CD14-positive monocyte (primary cell): ENCODE measurements around the gene FOXK2. TPM values are rescaled to one million over a fixed set of nuclear protein-coding genes. Genes with fewer than 3 reads are reported as not detected.

Source experiments
- DNase-seq, 3 donors: peaks; one replicate each; pipeline ENCODE4 v3.0.0-alpha.2; 2011 to 2022
- H2AFZ ChIP-seq: 2 replicates; pipeline ENCODE4 v1.6.0; 2012; ENCODE audit warnings: mild to moderate bottlenecking, low read depth, low read length, inconsistent platforms; ENCODE audit not compliant: insufficient read depth, poor library complexity, severe bottlenecking
- H3K27ac ChIP-seq, 2 donors: 1 replicate in 1 of 2; 2 replicates in 1 of 2; pipeline ENCODE4 v1.5.1; 2012 to 2013; ENCODE audit warnings: low read length in 2 of 2, control low read depth in 1 of 2, inconsistent platforms in 1 of 2, low read depth in 1 of 2, mild to moderate bottlenecking in 1 of 2
- H3K27me3 ChIP-seq, 2 donors: one replicate each; pipeline versions ENCODE4 v1.6.0 to v1.6.1; 2011 to 2013; ENCODE audit warnings: low read length in 2 of 2; ENCODE audit not compliant: control insufficient read depth in 2 of 2, insufficient read depth in 2 of 2
- H3K36me3 ChIP-seq, 2 donors: replicated peaks in 1 of 2; 1 replicate in 1 of 2; 2 replicates in 1 of 2; pipeline versions ENCODE4 v1.5.1 to v1.6.1; 2012 to 2013; ENCODE audit warnings: low read length in 2 of 2, control low read depth in 1 of 2, inconsistent platforms in 1 of 2, mild to moderate bottlenecking in 1 of 2; ENCODE audit not compliant: insufficient read depth in 2 of 2, control insufficient read depth in 1 of 2
- H3K4me1 ChIP-seq, 2 donors: 1 replicate in 1 of 2; 2 replicates in 1 of 2; pipeline versions ENCODE4 v1.5.1 to v1.6.1; 2012 to 2013; ENCODE audit warnings: low read length in 2 of 2, control low read depth in 1 of 2, inconsistent platforms in 1 of 2, mild to moderate bottlenecking in 1 of 2, moderate library complexity in 1 of 2; ENCODE audit not compliant: insufficient read depth in 2 of 2, control insufficient read depth in 1 of 2
- H3K4me2 ChIP-seq: replicated peaks from 2 replicates; pipeline ENCODE3; 2012; ENCODE audit warnings: low read length, moderate library complexity, mild to moderate bottlenecking; ENCODE audit not compliant: poor library complexity, severe bottlenecking; ENCODE audit errors: extremely low read depth
- H3K4me3 ChIP-seq, 3 experiments: fragments of 200-600 bp in 1 of 3; sonication (generic) in 1 of 3; replicated peaks in 1 of 3; 1 replicate in 2 of 3; 2 replicates in 1 of 3; pipeline ENCODE4 v1.5.1; 2011 to 2013; ENCODE audit warnings: low read length in 3 of 3, mild to moderate bottlenecking in 3 of 3, control low read depth in 2 of 3, low read depth in 2 of 3, inconsistent platforms in 1 of 3, moderate library complexity in 1 of 3
- H3K79me2 ChIP-seq: 2 replicates; pipeline ENCODE4 v1.6.0; 2012; ENCODE audit warnings: mild to moderate bottlenecking, control low read depth, inconsistent platforms, low read length, moderate library complexity; ENCODE audit not compliant: insufficient read depth
- H3K9ac ChIP-seq: 2 replicates; pipeline ENCODE4 v1.6.0; 2017; ENCODE audit warnings: low read length, mild to moderate bottlenecking; ENCODE audit not compliant: insufficient read depth, poor library complexity, severe bottlenecking
- H3K9me3 ChIP-seq, 2 donors: replicated peaks in 1 of 2; 1 replicate in 1 of 2; 2 replicates in 1 of 2; pipeline versions ENCODE4 v1.5.1 to v1.6.1; 2012 to 2013; ENCODE audit warnings: low read length in 2 of 2, control low read depth in 1 of 2; ENCODE audit not compliant: control insufficient read depth in 1 of 2, insufficient read depth in 1 of 2
- H4K20me1 ChIP-seq: 2 replicates; pipeline ENCODE4 v1.6.0; 2012; ENCODE audit warnings: mild to moderate bottlenecking, low read length, control low read depth, moderate library complexity; ENCODE audit not compliant: insufficient read depth
- H3K27ac Mint-ChIP-seq, 7 donors: one replicate each; pipeline ENCODE4 v1.8.0; 2020; ENCODE audit warnings: mild to moderate bottlenecking in 7 of 7, mixed read lengths in 7 of 7, moderate library complexity in 6 of 7, inconsistent platforms in 2 of 7
- H3K27me3 Mint-ChIP-seq, 3 donors: one replicate each; pipeline ENCODE4 v1.8.0; 2021 to 2022; ENCODE audit warnings: low read depth in 3 of 3, mild to moderate bottlenecking in 3 of 3, mixed read lengths in 3 of 3, moderate library complexity in 3 of 3, inconsistent platforms in 1 of 3
- H3K36me3 Mint-ChIP-seq, 2 donors: one replicate each; pipeline ENCODE4 v1.8.0; 2020; ENCODE audit warnings: mixed read lengths in 2 of 2, inconsistent platforms in 1 of 2, mild to moderate bottlenecking in 1 of 2
- H3K4me1 Mint-ChIP-seq: one replicate; pipeline ENCODE4 v1.8.0; 2020; ENCODE audit warnings: mild to moderate bottlenecking, mixed read lengths
- H3K4me3 Mint-ChIP-seq, 2 donors: one replicate each; pipeline ENCODE4 v1.8.0; 2020; ENCODE audit warnings: mild to moderate bottlenecking in 2 of 2, mixed read lengths in 2 of 2, moderate library complexity in 1 of 2
- H3K9me3 Mint-ChIP-seq, 7 donors: one replicate each; pipeline ENCODE4 v1.8.0; 2020 to 2022; ENCODE audit warnings: mixed read lengths in 7 of 7, mild to moderate bottlenecking in 6 of 7, moderate library complexity in 6 of 7, inconsistent platforms in 2 of 7
- WGBS: methylation state at CpG from one replicate; pipeline ENCODE4 v1.1.5; 2013; ENCODE audit warnings: missing lambda C conversion rate; ENCODE audit not compliant: insufficient coverage; 5-methylcytosine and 5-hydroxymethylcytosine counted together
- intact Hi-C, 2 donors: fragments of 100-400 bp; cut with micrococcal nuclease; formaldehyde crosslinking; loops; one replicate each; pipeline versions ENCODE4 v1.15.0 to v1.15.1; 2023
- polyA plus RNA-seq, 3 donors: library from polyadenylated mRNA; depleted of rRNA in 1 of 3; unstranded in 2 of 3; stranded (reverse) in 1 of 3; fragments of 300-500 nt in 2 of 3; fragments of >200 nt in 1 of 3; fragmentation: Illumina TruSeq in 2 of 3; gene quantifications; 1 replicate in 2 of 3; 2 replicates in 1 of 3; pipeline ENCODE4 v1.2.3, GENCODE V29; 2012 to 2021
- TF ChIP-seq, protein P1 (sequence below): fragments of 200-600 bp; IDR thresholded peaks from one replicate; pipeline ENCODE4 v1.8.0; 2022; ENCODE audit warnings: antibody characterized with exemption, mild to moderate bottlenecking

FOXK2 gene
- polyA plus RNA-seq, 3 donors: 3.5 to 18.4 (median 4.7) TPM

DNA sequence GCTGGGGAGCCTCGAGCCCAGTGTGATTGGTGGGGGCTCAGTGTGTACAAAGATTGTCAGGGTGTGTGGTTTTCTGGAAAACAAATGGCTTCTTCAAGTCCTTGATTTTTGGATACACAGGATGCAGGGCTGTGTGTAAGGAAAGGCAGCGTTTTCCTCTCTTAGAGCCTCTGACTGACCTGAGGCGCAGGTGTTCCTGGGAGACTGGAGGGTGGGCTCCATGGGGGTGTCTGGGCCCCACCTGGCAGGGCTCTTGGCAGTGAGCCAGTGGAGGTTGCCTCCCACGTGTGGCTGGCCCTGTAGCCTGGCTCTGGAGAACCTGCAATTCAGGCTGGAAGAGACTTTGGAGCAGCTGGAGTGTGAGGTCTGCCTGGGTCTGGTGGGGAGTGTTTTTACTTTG, 5.0 kb downstream of the FOXK2 start:
- Histone ChIP-seq H4K20me1 (peaks cover 94% of the 10 kb centered on the region), H3K4me2 (no peak overlapping the region), H3K4me1 (peaks cover 22 to 30% of the 10 kb centered on the region in 2 donors), H3K79me2 (peaks cover 97% of the 10 kb centered on the region), H3K9ac (no peak overlapping the region), H3K27ac (peak overlapping the region in 1 of 2 donors; percentile 7), H3K4me3 (no peak overlapping the region), H2AFZ (no peak overlapping the region), H3K36me3 (no peaks in the 10 kb centered on the region), H3K9me3 (no peaks in the 10 kb centered on the region), H3K27me3 (no peaks in the 10 kb centered on the region)
- no peaks in the 10 kb centered on the region for H3K9me3 Mint-ChIP-seq
- intact Hi-C loops: no loop called here
- WGBS: 50% methylated on average over 4 of the region's 4 CpGs
- TF ChIP-seq, protein P1, sequence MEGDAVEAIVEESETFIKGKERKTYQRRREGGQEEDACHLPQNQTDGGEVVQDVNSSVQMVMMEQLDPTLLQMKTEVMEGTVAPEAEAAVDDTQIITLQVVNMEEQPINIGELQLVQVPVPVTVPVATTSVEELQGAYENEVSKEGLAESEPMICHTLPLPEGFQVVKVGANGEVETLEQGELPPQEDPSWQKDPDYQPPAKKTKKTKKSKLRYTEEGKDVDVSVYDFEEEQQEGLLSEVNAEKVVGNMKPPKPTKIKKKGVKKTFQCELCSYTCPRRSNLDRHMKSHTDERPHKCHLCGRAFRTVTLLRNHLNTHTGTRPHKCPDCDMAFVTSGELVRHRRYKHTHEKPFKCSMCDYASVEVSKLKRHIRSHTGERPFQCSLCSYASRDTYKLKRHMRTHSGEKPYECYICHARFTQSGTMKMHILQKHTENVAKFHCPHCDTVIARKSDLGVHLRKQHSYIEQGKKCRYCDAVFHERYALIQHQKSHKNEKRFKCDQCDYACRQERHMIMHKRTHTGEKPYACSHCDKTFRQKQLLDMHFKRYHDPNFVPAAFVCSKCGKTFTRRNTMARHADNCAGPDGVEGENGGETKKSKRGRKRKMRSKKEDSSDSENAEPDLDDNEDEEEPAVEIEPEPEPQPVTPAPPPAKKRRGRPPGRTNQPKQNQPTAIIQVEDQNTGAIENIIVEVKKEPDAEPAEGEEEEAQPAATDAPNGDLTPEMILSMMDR: no peak
- H3K4me3 Mint-ChIP-seq: no peak overlapping the region
- DNase-seq: no peak
- no peaks in the 10 kb centered on the region for H3K27me3 Mint-ChIP-seq
- peaks cover 39% of the 10 kb centered on the region for H3K4me1 Mint-ChIP-seq
- peak overlapping the region in 5 of 7 donors; percentile 18 to 63 (median 33) for H3K27ac Mint-ChIP-seq
- H3K36me3 Mint-ChIP-seq: peaks cover 6 to 7% of the 10 kb centered on the region in 2 donors

DNA sequence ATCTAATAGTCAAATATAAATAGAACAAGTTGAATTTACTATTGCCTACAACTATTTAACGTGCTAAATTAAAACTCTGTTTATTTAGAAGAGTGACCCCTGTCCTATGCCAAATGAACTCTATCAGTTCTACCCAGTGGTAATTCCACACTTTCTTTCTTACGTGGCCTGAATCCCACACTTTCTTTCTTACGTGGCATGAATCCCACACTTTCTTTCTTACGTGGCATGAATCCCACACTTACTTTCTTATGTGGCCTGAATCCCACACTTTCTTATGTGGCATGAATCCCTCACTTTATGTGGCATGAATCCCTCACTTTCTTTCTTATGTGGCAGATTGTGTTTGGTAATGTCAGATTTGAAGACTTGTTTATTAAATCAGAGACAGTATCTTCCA, 6.2 kb downstream of the FOXK2 start:
- Histone ChIP-seq H3K9ac (no peak overlapping the region), H3K4me1 (peaks cover 23 to 30% of the 10 kb centered on the region in 2 donors), H3K9me3 (no peaks in the 10 kb centered on the region), H4K20me1 (peaks cover 100% of the 10 kb centered on the region), H3K36me3 (no peaks in the 10 kb centered on the region), H3K27ac (peak overlapping the region in 1 of 2 donors; percentile 6), H3K4me2 (no peak overlapping the region), H2AFZ (no peak overlapping the region), H3K27me3 (no peaks in the 10 kb centered on the region), H3K4me3 (no peak overlapping the region), H3K79me2 (peaks cover 100% of the 10 kb centered on the region)
- 83% methylated on average over 2 of the region's 4 CpGs for WGBS
- TF ChIP-seq, protein P1: no peak
- intact Hi-C loops: no loop called here
- no peak for DNase-seq
- H3K4me3 Mint-ChIP-seq: no peak overlapping the region
- H3K36me3 Mint-ChIP-seq: peaks cover 6 to 7% of the 10 kb centered on the region in 2 donors
- H3K27ac Mint-ChIP-seq: peak overlapping the region in 5 of 7 donors; percentile 16 to 74 (median 30)
- no peaks in the 10 kb centered on the region for H3K27me3 Mint-ChIP-seq
- H3K4me1 Mint-ChIP-seq: peaks cover 39% of the 10 kb centered on the region
- no peaks in the 10 kb centered on the region for H3K9me3 Mint-ChIP-seq
